Erythroblast (primary cell): Measurements from ENCODE around the gene GRAPL.
"Not testable (repeated sequence)": the region's sequence is repeated elsewhere in the genome, so short reads cannot be mapped to it uniquely, and the experiment has no call there.

Experiments
- GATA1 ChIP-seq: IDR thresholded peaks from 2 replicates; pipeline ENCODE4 v1.6.1; 2011; ENCODE audit warnings: low read depth, mild to moderate bottlenecking, control low read depth, low read length, moderate library complexity
- POLR2A ChIP-seq: IDR thresholded peaks from 2 replicates; pipeline ENCODE4 v1.6.1; 2011; ENCODE audit warnings: mild to moderate bottlenecking, low read length

GRCh38 chr17:19150678-19151615 is 23.6 kb downstream of the GRAPL start:
- not testable (repeated sequence) for TF ChIP-seq POLR2A, GATA1
